Hepatocyte (in vitro differentiated cells): ENCODE data around the gene POU6F2.

ENCODE experiments used
- EZH2 ChIP-seq: fragments of 200-600 bp; sonication (generic); IDR thresholded peaks from 2 replicates; pipeline ENCODE4 v1.6.1; 2016; ENCODE audit warnings: antibody characterized with exemption, mild to moderate bottlenecking, borderline replicate concordance
- TF ChIP-seq, protein P1 (sequence below): fragments of 200-600 bp; sonication (generic); IDR thresholded peaks from 2 replicates; pipeline ENCODE4 v1.5.1; 2016; ENCODE audit warnings: antibody characterized with exemption, mild to moderate bottlenecking; ENCODE audit not compliant: poor library complexity

DNA sequence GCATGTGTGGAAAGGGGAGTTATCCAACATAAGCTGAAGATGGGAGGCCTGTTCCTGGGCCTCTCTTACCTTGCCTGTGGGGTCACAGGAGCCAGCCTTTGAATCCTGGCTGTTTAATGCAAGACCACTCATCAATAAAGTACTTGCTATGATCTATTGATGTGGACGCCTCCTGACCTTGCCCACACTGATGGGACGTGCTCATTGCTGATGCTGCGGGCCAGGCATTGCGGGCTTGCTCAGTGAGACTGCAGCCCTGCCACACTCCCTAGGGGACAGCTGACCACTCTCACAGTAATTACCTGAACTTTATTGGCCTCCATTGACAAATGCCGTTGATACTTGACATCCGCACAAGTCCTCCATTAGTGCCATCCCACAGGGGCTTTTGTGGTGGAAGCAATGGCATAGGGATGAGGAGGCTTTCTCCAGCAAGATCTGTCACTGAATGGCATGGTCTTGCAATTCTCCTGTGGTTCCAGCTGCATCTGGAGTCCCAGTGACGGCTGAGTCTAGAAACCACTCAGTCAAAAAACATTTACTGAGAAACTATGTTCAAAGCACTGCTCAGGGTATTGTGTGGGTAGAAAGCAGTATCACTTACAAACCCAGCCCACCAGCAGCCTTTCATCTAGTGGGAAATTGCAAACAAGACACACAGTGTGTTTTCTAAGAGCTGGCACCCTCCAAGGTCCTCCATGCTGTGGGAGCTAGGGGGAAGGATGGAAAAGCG, 453.4 kb downstream of the POU6F2 start:
- TF ChIP-seq EZH2 = no peak
- TF ChIP-seq, protein P1, sequence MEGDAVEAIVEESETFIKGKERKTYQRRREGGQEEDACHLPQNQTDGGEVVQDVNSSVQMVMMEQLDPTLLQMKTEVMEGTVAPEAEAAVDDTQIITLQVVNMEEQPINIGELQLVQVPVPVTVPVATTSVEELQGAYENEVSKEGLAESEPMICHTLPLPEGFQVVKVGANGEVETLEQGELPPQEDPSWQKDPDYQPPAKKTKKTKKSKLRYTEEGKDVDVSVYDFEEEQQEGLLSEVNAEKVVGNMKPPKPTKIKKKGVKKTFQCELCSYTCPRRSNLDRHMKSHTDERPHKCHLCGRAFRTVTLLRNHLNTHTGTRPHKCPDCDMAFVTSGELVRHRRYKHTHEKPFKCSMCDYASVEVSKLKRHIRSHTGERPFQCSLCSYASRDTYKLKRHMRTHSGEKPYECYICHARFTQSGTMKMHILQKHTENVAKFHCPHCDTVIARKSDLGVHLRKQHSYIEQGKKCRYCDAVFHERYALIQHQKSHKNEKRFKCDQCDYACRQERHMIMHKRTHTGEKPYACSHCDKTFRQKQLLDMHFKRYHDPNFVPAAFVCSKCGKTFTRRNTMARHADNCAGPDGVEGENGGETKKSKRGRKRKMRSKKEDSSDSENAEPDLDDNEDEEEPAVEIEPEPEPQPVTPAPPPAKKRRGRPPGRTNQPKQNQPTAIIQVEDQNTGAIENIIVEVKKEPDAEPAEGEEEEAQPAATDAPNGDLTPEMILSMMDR = no peak
